ENCODE measurements around the gene TOR1A.

GRCh38 chr9:129785866-129786265, 38.1 kb downstream of the TOR1A start:
- TF ChIP-seq, protein P1, sequence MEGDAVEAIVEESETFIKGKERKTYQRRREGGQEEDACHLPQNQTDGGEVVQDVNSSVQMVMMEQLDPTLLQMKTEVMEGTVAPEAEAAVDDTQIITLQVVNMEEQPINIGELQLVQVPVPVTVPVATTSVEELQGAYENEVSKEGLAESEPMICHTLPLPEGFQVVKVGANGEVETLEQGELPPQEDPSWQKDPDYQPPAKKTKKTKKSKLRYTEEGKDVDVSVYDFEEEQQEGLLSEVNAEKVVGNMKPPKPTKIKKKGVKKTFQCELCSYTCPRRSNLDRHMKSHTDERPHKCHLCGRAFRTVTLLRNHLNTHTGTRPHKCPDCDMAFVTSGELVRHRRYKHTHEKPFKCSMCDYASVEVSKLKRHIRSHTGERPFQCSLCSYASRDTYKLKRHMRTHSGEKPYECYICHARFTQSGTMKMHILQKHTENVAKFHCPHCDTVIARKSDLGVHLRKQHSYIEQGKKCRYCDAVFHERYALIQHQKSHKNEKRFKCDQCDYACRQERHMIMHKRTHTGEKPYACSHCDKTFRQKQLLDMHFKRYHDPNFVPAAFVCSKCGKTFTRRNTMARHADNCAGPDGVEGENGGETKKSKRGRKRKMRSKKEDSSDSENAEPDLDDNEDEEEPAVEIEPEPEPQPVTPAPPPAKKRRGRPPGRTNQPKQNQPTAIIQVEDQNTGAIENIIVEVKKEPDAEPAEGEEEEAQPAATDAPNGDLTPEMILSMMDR (conservative IDR thresholded peaks at IDR 0.05; ENCODE audit: low read length): no peak
- TF ChIP-seq EZH2phosphoT487 (IDR thresholded peaks at IDR 0.05; ENCODE audit: borderline replicate concordance): no peak
